Bladder microvascular endothelial cell (primary cell): ENCODE data around the gene TMEM9B. TPM values are rescaled to one million over a fixed set of nuclear protein-coding genes. Genes with fewer than 3 reads are reported as not detected.

Experiments
- total RNA-seq: library from RNA; depleted of rRNA; stranded (reverse); fragments of >200 nt; gene quantifications from 2 replicates; pipeline ENCODE4 v1.2.3, GENCODE V29; 2014

TMEM9B gene
- 21.9 and 38.6 TPM in 2 replicates for total RNA-seq

GRCh38 chr11:8964324-8965320 lies at the start of gene TMEM9B:
TMEM9B (minus strand) TSS chr11:8964442; CDS start chr11:8964313, 129 bp downstream.

DNA sequence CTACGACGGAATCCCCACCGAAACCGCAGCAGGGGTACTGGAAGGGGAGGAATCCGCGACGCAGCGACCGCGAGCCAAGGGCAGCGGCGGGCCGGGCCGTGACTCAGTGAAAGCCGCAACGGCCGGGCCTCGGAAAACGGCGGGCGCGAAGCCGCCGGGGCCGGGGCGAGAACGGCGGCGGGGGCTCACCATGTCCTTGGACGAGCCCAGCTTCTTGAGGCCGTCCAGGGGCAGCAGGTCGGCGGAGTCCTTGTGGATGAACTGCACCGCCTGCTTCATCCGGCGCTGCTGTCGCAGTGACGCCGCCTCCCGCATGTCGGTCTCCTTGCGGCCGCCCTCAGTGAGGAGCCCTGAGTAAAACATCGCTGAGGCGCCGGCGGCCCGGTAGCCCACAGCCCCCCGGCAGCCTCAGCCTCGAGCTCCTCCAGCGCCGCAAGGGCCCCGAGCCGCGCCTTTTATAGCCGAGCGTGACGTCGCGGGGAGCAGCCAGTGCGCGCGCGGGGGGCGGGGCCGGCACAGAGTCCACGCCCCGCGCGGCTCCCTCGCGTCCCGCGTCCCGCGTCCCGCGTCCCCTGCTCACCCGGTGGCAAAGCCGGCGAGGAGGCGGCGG lies 39.4 kb upstream of the TMEM9B start, which contains the start of gene NRIP3:
Gene NRIP3 (minus strand): TSS at position 429 of the 610 bp plus-strand sequence. CDS start 66 bp downstream, at position 363.

DNA sequence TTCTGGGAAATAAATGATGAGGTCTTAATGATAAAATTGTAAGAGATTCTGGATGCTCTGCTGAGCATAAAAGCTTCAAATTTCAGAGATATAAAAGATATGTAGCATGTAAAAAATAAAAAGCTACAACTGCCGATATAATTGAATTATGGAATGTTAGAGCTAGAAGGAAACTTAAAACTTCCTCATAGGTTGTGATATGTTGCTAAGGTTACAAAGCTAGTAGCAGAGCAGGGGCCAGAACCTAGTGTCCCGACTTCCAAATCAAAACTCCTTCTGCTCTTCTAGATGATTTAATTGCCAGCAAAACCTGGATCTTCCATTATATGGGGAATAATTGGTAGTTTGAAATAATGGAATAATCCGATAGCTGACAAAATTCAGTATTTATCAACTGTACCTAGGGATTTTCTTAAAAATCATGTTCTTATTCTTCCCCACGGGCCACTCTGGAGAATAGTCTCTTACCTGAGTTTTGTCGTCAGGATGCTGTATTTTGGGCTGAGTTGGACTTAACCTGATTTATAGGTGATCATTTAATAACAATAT lies 21.6 kb downstream of the TMEM9B start, which contains the start of gene ASCL3:
Gene ASCL3 (minus strand): TSS at position 499 of the 549 bp plus-strand sequence. CDS start 4,855 bp downstream, outside the sequence.

DNA sequence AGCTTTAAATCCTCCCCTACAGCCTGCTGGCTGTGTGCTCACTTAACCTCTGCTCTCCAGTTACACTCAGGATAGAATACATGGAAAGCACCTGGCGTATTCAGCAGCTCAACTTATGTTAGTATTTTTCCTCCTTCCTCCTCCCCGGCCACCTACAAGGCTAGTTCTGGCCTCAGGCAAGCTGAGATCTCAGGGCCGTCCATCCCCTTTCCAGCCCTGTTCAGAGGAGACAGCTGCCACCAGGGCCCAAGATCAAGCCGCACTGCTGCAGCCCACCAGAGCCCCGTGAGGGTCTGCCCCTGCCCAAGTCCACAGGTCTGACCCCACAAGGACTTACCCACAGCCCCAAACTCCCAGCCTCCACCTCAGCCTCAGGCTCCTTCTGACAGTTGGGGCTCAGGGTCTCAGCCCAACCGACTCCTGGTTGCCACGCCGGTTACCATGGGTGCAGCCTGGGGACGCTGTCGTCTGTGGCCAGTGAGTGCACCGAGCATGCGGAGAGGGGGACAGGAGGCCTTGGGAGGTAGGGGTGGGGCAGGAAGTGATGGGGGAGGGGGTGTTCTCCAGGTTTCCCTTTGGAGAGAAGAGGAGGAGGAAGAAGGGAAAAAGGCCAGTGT lies 31.6 kb downstream of the TMEM9B start, which contains the start of gene C11orf16:
Gene C11orf16 (minus strand): TSS at position 384 of the 617 bp plus-strand sequence. CDS start 639 bp downstream, outside the sequence.

GRCh38 chr11:8911029-8911823 lies 53.0 kb downstream of the TMEM9B start, which contains the start of gene AKIP1:
AKIP1 (plus strand) TSS chr11:8911189; CDS start chr11:8911450, 261 bp downstream.

Other genes starting within 250 kb of the TMEM9B start
- 27.5 and 29.8 TPM in 2 replicates for gene AKIP1, start 53.3 kb downstream of the TMEM9B start, total RNA-seq
- not detected in 2 replicates for gene C11orf16, start 31.5 kb downstream of the TMEM9B start, total RNA-seq
- not detected in 2 replicates for gene ASCL3, start 21.4 kb downstream of the TMEM9B start, total RNA-seq
- 0.82 and 5.5 TPM in 2 replicates for gene NRIP3, start 39.6 kb upstream of the TMEM9B start, total RNA-seq
- gene SCUBE2, start 127.2 kb upstream of the TMEM9B start, total RNA-seq: 4.4 and 5.2 TPM in 2 replicates